MV-4-11 (cell line): Measurements from ENCODE around the gene VSIG10.
"Not testable (repeated sequence)": the region's sequence is repeated elsewhere in the genome, so short reads cannot be mapped to it uniquely, and the experiment has no call there.

Experiments
- DNase-seq: peaks from one replicate; lab custom pipeline; 2025; lab: John Stamatoyannopoulos, UW

The VSIG10 gene

DNA sequence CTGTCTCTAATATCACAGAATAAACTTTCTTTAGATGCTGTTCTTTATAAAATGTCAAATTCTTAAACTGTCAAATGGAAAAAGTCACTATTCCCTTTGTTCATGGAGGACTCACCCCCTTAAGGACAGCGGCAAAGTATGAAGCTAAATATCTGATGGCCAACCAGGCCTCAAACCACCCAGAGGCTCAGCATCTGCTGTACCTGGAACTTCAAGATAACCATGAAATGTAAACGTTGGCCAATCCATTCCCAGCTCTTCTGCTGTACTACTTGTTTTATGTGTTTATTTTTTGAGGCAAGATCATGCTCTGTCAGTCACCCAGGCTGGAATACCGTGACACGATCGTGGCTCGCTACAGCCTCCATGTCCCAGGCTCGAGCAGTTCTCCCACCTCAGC, 71.6 kb downstream of the VSIG10 start:
- DNase-seq, result no peak

DNA sequence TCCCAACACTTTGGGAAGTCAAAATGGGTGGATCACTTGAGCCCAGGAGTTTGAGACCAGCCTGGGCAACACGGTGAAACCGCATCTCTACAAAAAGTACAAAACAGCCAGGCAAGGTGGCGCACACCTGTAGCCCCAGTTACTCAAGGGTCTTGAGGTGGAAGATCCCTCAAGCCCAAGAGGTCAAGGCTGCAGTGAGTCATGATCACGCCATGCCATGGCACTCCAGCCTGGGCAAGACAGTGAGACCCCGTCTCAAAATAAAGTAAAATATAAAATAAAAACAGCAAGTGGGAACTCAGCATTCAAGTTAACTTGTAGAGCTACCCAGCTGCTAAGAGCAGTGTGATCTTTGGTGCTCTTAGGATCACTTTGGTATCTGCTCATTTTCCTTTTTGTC, 74.6 kb downstream of the VSIG10 start:
- DNase-seq, result no peak

DNA sequence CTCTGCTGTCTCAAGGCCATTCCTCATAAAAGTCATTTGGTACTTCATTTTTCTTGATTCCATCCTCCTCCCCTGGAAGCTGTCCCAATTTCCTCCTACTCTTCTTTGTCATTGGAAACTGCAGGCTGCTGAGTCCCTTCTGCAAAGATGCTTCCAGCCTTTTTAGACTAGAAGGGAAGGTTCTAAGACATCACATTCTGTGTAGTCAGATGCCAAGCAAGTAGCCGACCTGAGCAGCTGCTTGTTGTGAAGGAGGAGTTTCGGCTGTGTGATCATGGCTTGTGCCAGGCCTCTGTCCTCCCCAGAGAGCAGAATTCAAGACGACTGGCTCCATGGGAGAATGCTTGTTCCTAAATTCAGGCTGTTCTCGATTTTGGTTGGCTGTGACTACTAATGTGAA, 78.6 kb downstream of the VSIG10 start:
- DNase-seq, result no peak

DNA sequence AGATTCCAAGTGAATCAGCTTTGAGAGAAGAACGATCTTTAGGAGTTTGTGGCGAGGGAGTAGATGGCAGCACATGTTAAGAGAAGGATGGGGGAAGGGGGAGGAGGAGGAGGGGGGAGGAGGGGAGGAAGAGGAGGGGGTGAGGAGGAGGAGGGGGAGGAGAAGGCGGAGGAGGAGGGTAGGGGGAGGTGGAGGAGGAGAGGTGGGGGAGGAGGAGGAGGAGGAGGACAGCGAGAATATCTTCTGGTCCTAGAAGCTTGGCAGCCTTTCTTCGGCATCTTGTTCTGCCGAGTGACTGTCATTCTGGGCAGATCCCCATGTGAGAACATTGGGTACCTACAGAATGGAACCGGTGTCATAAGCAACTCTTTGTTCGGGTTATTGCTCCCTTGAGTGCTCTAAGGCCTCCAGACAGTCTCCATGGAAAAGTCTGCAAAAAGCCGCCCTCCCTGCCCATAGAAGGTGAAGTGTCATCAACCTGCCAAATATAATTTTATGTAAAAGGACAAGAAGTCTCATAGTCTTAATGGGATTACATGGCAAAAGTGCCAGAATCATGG, 80.4 kb downstream of the VSIG10 start:
- DNase-seq, result no peak

DNA sequence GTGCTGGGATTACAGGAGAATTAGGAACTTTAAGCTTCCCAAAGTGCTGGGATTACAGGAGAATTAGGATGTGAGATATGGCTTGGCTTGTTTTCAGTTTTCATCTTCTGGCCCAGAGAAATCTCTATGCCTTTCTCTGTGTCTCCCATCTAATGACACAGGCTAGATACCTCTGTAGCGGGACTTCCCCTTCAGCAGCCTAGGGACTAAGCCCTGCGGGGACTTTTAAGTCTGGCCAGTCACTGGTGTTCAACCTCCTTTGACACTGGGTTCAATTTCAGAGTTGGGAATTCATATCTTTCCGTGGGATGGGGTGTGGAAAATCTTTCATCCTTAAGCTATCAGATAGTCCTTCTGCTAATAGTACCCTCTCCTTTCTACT, 81.1 kb downstream of the VSIG10 start:
- DNase-seq, result no peak

DNA sequence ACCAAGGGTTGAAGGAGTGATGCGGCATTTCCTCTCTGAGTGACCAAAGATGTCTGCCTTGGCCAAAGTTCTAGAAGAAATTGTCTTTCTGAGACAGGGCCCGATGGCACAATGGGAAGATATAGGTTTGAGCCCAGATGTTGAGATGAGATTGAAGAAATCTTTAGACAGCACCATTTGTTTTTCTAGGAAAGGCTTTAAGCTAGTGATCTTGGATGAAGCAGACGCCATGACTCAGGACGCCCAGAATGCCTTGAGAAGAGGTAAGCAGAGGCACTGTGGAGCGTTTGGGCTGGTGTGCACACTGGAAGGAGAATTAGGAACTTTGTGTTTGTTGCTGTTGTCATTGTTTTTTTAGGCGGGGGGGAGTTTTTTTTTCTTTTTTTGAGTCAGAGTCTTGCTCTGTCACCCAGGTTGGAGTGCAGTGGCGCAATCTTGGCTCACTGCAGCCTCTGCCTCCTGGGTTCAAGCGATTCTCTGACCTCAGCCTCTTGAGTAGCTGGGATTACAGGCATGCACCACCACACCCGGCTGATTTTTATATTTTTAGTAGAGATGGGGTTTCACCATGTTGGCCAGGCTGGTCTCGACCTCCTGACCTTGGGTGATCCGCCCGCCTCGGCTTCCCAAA, 81.6 kb downstream of the VSIG10 start:
- DNase-seq, result not testable (repeated sequence)

DNA sequence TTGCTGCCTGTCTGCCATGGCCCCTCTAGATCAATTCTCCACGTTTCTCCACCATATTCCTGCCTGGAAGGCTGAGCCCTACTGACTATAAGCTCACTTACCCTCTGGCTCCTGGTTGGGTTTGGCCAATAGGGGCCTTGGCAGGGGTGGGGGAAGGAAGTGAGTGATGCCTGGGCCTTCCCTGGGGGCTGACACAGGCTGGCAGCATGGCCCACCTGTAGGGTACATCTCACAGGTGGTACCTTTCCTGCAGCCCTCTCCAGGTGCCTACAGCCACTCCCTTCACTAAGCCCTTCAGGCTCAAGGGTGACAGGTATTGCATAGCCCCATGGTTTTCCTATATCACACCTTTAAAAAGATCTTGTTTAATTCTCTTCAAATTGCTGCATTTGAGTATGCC, 83.8 kb downstream of the VSIG10 start:
- no peak for DNase-seq

DNA sequence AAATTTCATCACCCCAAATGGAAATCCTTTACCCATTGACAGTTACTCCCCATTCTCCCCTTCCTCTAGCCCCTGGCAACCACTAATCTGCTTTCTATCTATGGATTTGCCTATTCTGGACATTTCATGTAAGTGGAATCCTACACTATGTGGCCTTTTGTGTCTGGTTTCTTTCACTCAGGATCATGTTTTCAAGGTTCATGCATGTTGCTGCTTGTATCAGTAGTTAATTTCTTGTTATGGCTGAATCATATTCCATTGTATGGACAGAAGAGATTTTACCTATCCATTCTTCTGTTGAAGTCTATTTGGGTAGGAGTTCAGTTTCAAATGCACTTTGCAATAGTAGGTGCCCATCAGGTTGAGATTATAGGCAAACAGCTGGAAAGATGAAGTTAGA, 85.9 kb downstream of the VSIG10 start:
- no peak for DNase-seq

DNA sequence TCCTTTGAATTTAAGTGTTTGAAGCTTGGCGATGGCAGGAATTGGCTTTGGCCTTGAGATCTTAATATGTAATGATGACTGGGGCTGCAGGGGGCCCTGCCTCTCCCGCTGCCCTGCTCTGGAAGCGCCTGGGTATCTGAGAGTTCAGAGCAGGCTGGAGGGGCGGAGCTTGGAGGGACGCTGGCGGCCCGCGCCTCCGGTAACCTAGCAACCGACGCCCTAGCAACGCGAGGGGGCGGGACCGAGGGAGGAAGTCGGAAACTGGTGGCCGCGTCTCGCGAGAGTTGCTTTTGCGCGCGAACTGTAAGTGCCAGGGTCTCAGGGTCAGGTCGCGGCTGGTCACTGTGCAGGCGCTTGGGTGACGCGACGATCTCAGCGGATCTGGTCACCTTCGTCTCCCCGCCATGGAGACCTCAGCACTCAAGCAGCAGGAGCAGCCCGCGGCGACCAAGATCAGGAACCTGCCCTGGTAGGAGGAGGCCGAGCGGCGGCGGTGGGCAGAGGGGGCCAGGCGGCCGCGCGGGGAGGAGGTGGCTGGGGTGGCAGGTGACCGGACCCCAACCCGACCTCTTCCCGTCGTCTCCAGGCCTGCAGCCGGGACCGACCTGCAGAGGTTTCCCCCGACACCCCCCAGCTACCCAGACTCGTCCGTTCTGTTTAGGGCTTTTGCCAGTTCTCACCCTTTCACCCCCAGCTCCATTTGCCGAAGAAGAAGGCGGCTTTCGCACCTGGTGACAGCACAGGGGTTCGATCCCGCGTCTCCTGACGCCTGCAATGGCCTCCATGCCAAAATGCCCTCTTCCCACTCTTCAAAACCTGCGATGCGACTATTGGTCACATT, 87.2 kb downstream of the VSIG10 start, which contains the start of gene RFC5:
Gene RFC5 (plus strand): TSS at position 280 of the 841 bp plus-strand sequence. CDS start 125 bp downstream, at position 405.
- DNase-seq, result peak; percentile 94

DNA sequence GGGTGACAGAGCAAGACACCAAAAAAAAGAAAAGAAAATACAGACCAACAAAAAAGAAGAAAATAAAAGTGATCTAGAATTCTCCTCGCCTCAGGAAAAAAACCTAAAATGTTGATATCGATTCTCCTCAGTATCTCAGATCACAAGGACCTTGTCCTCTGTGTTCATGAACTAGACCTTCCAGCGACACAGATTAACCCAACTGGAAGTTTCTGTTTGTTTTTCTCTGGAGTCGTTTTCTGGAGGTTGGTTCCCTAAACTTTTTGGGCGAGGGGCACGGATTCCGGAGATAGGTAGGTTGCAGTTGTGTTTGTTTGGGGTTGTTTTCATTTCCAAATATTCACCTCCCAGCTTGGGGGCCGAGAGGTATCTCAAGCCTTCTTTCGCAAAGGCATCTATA, 87.9 kb downstream of the VSIG10 start:
- no peak for DNase-seq

DNA sequence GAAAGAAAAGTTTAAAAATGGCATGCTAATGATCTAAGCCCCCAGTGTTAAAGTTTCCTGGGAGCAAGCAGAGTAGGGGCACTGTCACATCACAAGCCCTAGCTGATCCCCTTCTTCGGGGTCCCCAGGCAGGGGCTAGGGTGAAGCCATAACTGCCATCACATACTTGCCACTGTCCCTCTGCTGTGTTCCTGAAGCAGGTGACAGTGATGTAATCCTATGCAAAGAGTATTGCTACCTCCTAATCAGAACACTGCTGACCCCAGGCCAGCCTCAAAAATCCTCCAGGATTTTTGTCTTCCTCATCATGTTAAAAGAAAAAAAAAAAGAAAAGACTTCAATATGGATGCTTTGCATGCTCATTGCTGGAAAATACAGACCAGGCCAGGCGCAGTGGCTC, 88.5 kb downstream of the VSIG10 start:
- no peak for DNase-seq
